GM12892 (cell line): ENCODE data around the gene VSTM4.

Source experiments
- POLR2A ChIP-seq: IDR thresholded peaks from 2 replicates; pipeline ENCODE4 v1.6.1; 2011; ENCODE audit warnings: low read depth, low read length, control low read depth
- POLR2AphosphoS5 ChIP-seq: IDR thresholded peaks from 2 replicates; pipeline ENCODE4 v1.6.1; 2011; ENCODE audit warnings: low read depth, low read length, control low read depth

DNA sequence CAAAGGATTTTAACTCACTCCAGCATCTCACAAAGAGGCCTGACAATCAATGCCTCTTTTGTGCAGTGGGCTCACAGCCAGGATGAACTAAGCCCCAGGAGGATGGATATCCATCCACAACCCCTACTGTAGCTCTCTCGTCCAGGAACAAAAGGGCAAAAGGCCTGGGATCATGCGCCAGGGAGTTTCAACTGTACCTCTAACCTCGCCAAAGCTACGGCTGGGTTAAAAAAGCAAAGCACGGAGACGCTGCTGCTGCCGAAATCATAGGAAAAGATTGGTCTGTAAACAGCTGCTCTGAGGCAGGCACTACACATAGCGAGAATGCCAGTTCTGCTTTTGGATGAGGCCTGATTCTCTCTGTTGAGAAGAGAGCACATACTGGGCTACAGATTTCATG is 32.1 kb downstream of the VSTM4 start:
- TF ChIP-seq POLR2AphosphoS5 (no peak), POLR2A (no peak)
